ENCODE data around the gene FBXO21. TPM values are rescaled to one million over a fixed set of nuclear protein-coding genes. Genes with fewer than 3 reads are reported as not detected.

The FBXO21 gene
- total and polyA plus RNA-seq, 2 of the 13 experiments (the other 11 are each of a cell fraction or from before 2014, with no cell fraction given) = 15.6 to 32.5 TPM

DNA sequence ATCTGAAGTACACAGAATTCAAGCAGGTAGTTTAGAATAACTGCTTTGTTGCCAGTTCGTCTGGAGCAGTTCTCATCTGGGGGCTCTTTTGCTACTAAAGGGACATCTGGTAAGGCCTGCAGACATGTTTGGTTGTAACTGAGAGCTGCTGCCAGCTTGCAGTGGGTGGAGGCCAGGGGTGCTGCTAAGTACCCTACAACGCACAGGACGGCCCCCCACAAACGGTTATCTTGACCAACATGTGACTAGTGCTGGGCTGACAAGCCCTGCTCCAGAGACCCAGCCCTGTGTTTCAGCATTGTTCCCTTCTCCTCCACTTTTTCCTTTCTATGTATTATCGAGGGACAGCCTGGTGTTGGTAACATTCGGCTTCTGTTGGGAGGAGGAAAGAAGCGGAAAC lies 40.8 kb downstream of the FBXO21 start:
- Histone ChIP-seq H3K36me3 (replicated peaks in 1 of 2; ENCODE audit: control insufficient read depth in 1 of 2, insufficient read depth in 2 of 2, low read length in 2 of 2) (peaks cover 25 to 55% of the 10 kb centered on the region in 2 experiments), H3K4me2 (ENCODE audit: low read depth, low read length) (no peak overlapping the region)
- intact Hi-C loops (cut with micrococcal nuclease; ENCODE audit: unreplicated experiment) = no loop called here

DNA sequence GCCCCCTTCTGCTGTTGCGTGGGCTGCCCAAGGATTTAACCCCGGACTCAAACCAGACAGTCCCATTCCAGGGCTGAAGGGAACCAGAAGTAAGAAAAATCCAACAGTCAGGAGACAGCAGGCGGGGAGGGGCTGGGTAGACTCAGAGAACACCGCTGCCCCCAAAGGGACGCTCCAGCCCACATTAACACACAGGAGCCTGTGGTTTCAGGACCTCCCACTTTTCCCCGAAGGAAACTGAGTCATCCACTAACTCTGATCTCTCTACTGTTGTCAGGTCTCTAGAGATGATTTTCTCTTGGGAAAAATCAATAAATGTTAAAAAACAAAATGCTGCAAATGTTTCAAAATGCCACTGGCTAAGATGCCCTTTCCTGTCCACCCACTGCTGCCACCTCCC lies 41.6 kb downstream of the FBXO21 start:
- no peak for FAIRE-seq
- no TSS peak for BruUV-seq (replicated peaks)
- POLR2A ChIA-PET = no interaction called here

More for the DNA sequence above, 40.8 kb downstream of the FBXO21 start:
- H3K9ac ChIP-seq (ENCODE audit: insufficient read depth, low read depth, low read length) = no peak overlapping the region
- ChIA-PET CTCF (ENCODE audit: low intra/inter-chr PET ratio, low total read pairs) (no interaction called here), POLR2A (no interaction called here)
- no peak overlapping the region for H3K4me3 ChIP-seq (replicated peaks in 1 of 3; ENCODE audit: insufficient read depth in 1 of 3, low read depth in 2 of 3, low read length in 3 of 3)
- ATAC-seq = no peak
- no peaks in the 10 kb centered on the region for H3K79me2 ChIP-seq (ENCODE audit: insufficient read depth, low read length)
- in situ Hi-C loops (cut with HindIII; ENCODE audit: extremely low pct_ligation_motif_present, low pct_unique_long_range_greater_than_20kb) = no loop called here
- TF ChIP-seq ZNF136 (CRISPR knock-in tag; IDR thresholded peaks at IDR 0.05; ENCODE audit: low read depth) (no peak), TCF7 (IDR thresholded peaks at IDR 0.05; ENCODE audit: low read depth) (no peak), BORCS8-MEF2B (CRISPR knock-in tag; IDR thresholded peaks at IDR 0.05) (no peak), ZNF235 (CRISPR knock-in tag; IDR thresholded peaks at IDR 0.05; ENCODE audit: borderline replicate concordance) (no peak), ZNF367 (CRISPR knock-in tag; IDR thresholded peaks at IDR 0.05; ENCODE audit: borderline replicate concordance) (no peak), ZNF788 (CRISPR knock-in tag; IDR thresholded peaks at IDR 0.05; ENCODE audit: borderline replicate concordance) (no peak), KDM4B (CRISPR knock-in tag; IDR thresholded peaks at IDR 0.05) (no peak), NFE2L2 (IDR thresholded peaks at IDR 0.05; ENCODE audit: low read length) (no peak), ZFP62 (CRISPR knock-in tag; IDR thresholded peaks at IDR 0.05) (no peak), ZFP37 (CRISPR knock-in tag; IDR thresholded peaks at IDR 0.05; ENCODE audit: borderline replicate concordance) (no peak), AGO2 (optimal IDR thresholded peaks at IDR 0.05; ENCODE audit: low read depth, low read length) (no peak), MZF1 (CRISPR knock-in tag; IDR thresholded peaks at IDR 0.05; ENCODE audit: borderline replicate concordance) (no peak), FOXO1 (CRISPR knock-in tag; IDR thresholded peaks at IDR 0.05) (no peak), ZSCAN25 (CRISPR knock-in tag; IDR thresholded peaks at IDR 0.05) (no peak), ZNF225 (CRISPR knock-in tag; IDR thresholded peaks at IDR 0.05) (no peak), ZNF230 (CRISPR knock-in tag; IDR thresholded peaks at IDR 0.05) (no peak), REL (CRISPR knock-in tag; conservative IDR thresholded peaks at IDR 0.05) (no peak), ZNF317 (CRISPR knock-in tag; IDR thresholded peaks at IDR 0.05) (no peak)
- no peak overlapping the region for H3K27ac ChIP-seq (ENCODE audit: extremely low read length, insufficient read depth, low read length)
- no peak overlapping the region for H2AFZ ChIP-seq (ENCODE audit: low read length)
- H3K4me1 ChIP-seq (ENCODE audit: insufficient read depth, low read length) = no peaks in the 10 kb centered on the region
- FAIRE-seq = no peak
- no peaks in the 10 kb centered on the region for H3K27me3 ChIP-seq (ENCODE audit: control insufficient read depth in 1 of 2, insufficient read depth in 2 of 2, low read length in 2 of 2)
- H3K9me3 ChIP-seq (ENCODE audit: low read length) = no peaks in the 10 kb centered on the region
- no peaks in the 10 kb centered on the region for H4K20me1 ChIP-seq (ENCODE audit: insufficient read depth, low read length)
- no TSS peak for BruUV-seq (replicated peaks)
- WGBS (ENCODE audit: low lambda C conversion rate) = 99% methylated on average over 6 of the region's 7 CpGs
- no peak for DNase-seq (ENCODE audit: low spot score)

More for the DNA sequence above, 41.6 kb downstream of the FBXO21 start:
- Histone ChIP-seq H3K4me1 (ENCODE audit: insufficient read depth, low read length) (peaks cover 7% of the 10 kb centered on the region), H3K79me2 (ENCODE audit: insufficient read depth, low read length) (no peaks in the 10 kb centered on the region), H3K4me3 (replicated peaks in 1 of 3; ENCODE audit: insufficient read depth in 1 of 3, low read depth in 2 of 3, low read length in 3 of 3) (no peak overlapping the region), H3K36me3 (replicated peaks in 1 of 2; ENCODE audit: control insufficient read depth in 1 of 2, insufficient read depth in 2 of 2, low read length in 2 of 2) (peaks cover 19 to 47% of the 10 kb centered on the region in 2 experiments), H3K4me2 (ENCODE audit: low read depth, low read length) (no peak overlapping the region), H4K20me1 (ENCODE audit: insufficient read depth, low read length) (no peaks in the 10 kb centered on the region), H3K27ac (ENCODE audit: extremely low read length, insufficient read depth, low read length) (no peak overlapping the region), H2AFZ (ENCODE audit: low read length) (no peak overlapping the region), H3K9me3 (ENCODE audit: low read length) (no peaks in the 10 kb centered on the region), H3K27me3 (ENCODE audit: control insufficient read depth in 1 of 2, insufficient read depth in 2 of 2, low read length in 2 of 2) (no peaks in the 10 kb centered on the region), H3K9ac (ENCODE audit: insufficient read depth, low read depth, low read length) (no peak overlapping the region)
- 94% methylated on average over 4 of the region's 6 CpGs for WGBS (ENCODE audit: low lambda C conversion rate)
- in situ Hi-C loops (cut with HindIII; ENCODE audit: extremely low pct_ligation_motif_present, low pct_unique_long_range_greater_than_20kb) = no loop called here
- intact Hi-C loops (cut with micrococcal nuclease; ENCODE audit: unreplicated experiment) = no loop called here
- ATAC-seq (no peak), DNase-seq (ENCODE audit: low spot score) (no peak)
- TF ChIP-seq ZBTB42 (CRISPR knock-in tag; IDR thresholded peaks at IDR 0.05) = no peak
- TF ChIP-seq SCMH1 (CRISPR knock-in tag; IDR thresholded peaks at IDR 0.05; ENCODE audit: borderline replicate concordance) = no peak
- no peak for TF ChIP-seq ZNF737 (CRISPR knock-in tag; IDR thresholded peaks at IDR 0.05; ENCODE audit: borderline replicate concordance)
- no peak for TF ChIP-seq GATA4 (IDR thresholded peaks at IDR 0.05; ENCODE audit: borderline replicate concordance, low read depth)
- TF ChIP-seq ETV6 (CRISPR knock-in tag; conservative IDR thresholded peaks at IDR 0.05) = no peak
- no peak for TF ChIP-seq ZNF335 (CRISPR knock-in tag; IDR thresholded peaks at IDR 0.05)
- TF ChIP-seq, protein P1, sequence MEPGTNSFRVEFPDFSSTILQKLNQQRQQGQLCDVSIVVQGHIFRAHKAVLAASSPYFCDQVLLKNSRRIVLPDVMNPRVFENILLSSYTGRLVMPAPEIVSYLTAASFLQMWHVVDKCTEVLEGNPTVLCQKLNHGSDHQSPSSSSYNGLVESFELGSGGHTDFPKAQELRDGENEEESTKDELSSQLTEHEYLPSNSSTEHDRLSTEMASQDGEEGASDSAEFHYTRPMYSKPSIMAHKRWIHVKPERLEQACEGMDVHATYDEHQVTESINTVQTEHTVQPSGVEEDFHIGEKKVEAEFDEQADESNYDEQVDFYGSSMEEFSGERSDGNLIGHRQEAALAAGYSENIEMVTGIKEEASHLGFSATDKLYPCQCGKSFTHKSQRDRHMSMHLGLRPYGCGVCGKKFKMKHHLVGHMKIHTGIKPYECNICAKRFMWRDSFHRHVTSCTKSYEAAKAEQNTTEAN (CRISPR knock-in tag; conservative IDR thresholded peaks at IDR 0.05) = no peak
- TF ChIP-seq, protein P2, sequence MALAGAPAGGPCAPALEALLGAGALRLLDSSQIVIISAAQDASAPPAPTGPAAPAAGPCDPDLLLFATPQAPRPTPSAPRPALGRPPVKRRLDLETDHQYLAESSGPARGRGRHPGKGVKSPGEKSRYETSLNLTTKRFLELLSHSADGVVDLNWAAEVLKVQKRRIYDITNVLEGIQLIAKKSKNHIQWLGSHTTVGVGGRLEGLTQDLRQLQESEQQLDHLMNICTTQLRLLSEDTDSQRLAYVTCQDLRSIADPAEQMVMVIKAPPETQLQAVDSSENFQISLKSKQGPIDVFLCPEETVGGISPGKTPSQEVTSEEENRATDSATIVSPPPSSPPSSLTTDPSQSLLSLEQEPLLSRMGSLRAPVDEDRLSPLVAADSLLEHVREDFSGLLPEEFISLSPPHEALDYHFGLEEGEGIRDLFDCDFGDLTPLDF (CRISPR knock-in tag; IDR thresholded peaks at IDR 0.05) = no peak
- no peak for TF ChIP-seq ZSCAN31 (CRISPR knock-in tag; IDR thresholded peaks at IDR 0.05; ENCODE audit: low read depth)
- CTCF ChIA-PET (ENCODE audit: low intra/inter-chr PET ratio, low total read pairs) = no interaction called here

All from HepG2 (cell line).